ENCODE data around the gene TMEM176A.

Gene TMEM176A

GRCh38 chr7:150851492-150852370 lies 51.2 kb downstream of the TMEM176A start:
- no peak for DNase-seq

DNA sequence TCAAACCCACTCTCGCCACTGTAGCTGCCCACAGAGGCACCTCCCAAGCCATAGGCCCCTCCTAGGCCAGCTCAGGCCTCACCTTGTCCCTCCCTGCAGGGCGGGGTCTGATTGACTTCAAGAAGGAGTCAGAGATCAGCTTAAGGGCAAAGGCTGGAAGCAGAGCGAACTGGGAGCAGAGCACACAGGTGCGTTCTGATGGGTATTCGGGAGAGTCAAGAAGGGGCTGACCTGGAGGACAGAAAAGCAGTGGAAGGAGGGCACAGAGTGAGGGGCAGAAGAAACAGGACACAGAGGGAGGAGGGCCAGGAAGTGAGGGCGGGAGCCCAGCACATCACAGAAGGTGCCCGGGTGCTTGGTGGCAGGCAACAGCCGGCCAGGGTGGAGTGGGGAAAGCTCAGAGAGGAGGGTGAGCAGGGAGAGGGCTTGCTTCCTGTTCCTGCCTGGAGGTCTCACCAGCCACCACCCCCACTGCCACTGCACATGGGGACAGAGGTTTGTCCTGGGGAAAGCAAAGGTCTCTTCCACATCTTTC lies 51.9 kb downstream of the TMEM176A start, which contains the start of gene AOC1:
Gene AOC1 (plus strand): TSS at position 147 of the 535 bp plus-strand sequence. CDS start 3,954 bp downstream, outside the sequence.
- DNase-seq, result no peak

DNA sequence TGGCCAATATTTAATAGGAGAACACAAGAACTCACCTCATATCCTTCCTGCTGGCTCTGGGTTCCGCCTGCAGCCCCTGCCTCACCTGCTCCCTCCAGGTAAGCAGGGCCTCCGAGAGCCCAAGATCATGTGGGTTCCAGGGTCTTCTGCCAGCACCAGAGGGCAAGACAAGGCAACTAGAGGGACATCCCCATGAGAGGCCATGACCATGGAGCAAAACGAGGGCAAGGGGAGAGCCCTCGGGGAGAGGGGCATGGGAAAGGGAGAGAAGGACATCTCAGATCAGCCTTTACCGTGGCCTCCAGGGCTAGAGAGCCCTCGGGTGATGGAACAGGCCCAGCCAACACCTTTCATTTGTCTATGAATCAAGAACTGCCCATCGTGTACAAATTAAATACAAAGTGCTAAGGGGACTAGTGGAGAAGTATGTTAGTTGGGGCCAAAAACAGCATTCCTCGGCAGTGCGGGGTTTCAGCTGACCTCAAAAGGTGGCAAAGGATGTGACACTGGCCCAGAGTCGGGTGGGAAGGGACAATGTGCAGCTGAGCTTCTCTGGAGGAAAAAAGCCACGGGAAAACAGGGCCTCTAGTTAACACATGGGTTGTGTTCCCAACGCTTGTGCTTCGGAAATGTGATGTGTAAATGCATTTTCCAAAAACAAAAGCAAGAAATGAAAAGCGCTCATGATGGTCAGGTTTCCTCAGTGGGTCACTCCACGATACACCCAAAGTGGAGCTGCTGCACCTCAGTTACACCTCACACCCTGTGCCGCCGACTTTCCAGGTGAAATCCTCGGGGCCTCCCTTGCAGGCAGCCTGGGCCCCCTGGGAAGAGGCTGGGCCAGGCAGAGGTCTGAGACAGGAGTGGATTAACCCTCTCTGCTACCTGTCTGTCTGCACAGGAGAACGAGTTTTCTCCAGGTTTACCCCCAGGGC lies 53.8 kb downstream of the TMEM176A start:
- no peak for DNase-seq
